ENCODE data around the gene CHCHD6. TPM values are rescaled to one million over a fixed set of nuclear protein-coding genes. Genes with fewer than 3 reads are reported as not detected.

The CHCHD6 gene
- total and polyA plus RNA-seq, 2 donors (not counting 3 experiments of a cell fraction or from before 2014, with no cell fraction given): 8.4 to 10.1 TPM

- dilution Hi-C loops (cut with MboI; ENCODE audit: extremely low pct_ligation_motif_present, low sequenced_read_pairs) (no loop called here), intact Hi-C loops (cut with micrococcal nuclease) (no loop called here)
- FAIRE-seq (no peak), DNase-seq (ENCODE audit: low read depth, low spot score) (no peak)
- Histone ChIP-seq H3K9me3 (replicated peaks; ENCODE audit: control insufficient read depth, insufficient read depth, low read length) (no peaks in the 10 kb centered on the region), H2AFZ (ENCODE audit: low read depth, low read length) (no peak overlapping the region), H3K4me1 (ENCODE audit: control insufficient read depth, extremely low read depth, insufficient read depth, low read length) (peaks cover 13% of the 10 kb centered on the region), H3K9ac (replicated peaks; ENCODE audit: extremely low read depth, insufficient read depth, low read length) (no peak overlapping the region), H3K79me2 (ENCODE audit: control insufficient read depth, insufficient read depth, low read length) (no peaks in the 10 kb centered on the region), H3K9me1 (replicated peaks; ENCODE audit: control insufficient read depth, extremely low read depth, insufficient read depth, low read length) (no peaks in the 10 kb centered on the region), H3K27ac (ENCODE audit: insufficient read depth, low read depth, low read length) (no peak overlapping the region), H3K4me2 (ENCODE audit: insufficient read depth, low read length) (no peak overlapping the region), H4K20me1 (replicated peaks; ENCODE audit: control insufficient read depth, extremely low read depth, insufficient read depth, low read length) (no peaks in the 10 kb centered on the region), H3K4me3 (replicated peaks in 1 of 3; ENCODE audit: insufficient read depth in 1 of 3, low read depth in 1 of 3, low read length in 3 of 3) (no peak overlapping the region), H3K36me3 (ENCODE audit: control insufficient read depth in 2 of 2, extremely low read depth in 1 of 2, insufficient read depth in 2 of 2, low read length in 2 of 2) (peaks cover 0 to 2% of the 10 kb centered on the region in 2 experiments), H3K27me3 (ENCODE audit: control insufficient read depth in 2 of 2, insufficient read depth in 2 of 2, low read length in 2 of 2) (peaks cover 0 to 7% of the 10 kb centered on the region in 2 experiments)
- TF ChIP-seq FOS (IDR thresholded peaks at IDR 0.05; ENCODE audit: borderline replicate concordance, insufficient read depth, low read length): no peak
- TF ChIP-seq, protein P1, sequence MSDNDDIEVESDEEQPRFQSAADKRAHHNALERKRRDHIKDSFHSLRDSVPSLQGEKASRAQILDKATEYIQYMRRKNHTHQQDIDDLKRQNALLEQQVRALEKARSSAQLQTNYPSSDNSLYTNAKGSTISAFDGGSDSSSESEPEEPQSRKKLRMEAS (IDR thresholded peaks at IDR 0.05; ENCODE audit: insufficient read depth, insufficient read length): no peak
- ChIA-PET POLR2A (no interaction called here), CTCF (interaction anchor here (2.7 to 3.2 kb wide), 2 partner anchors 10 to 16 kb away, joined by 8 to 9 read pairs; no protein-coding TSS in a partner anchor)
- no TSS peak for BruUV-seq (replicated peaks)
These were observed 282.0 kb downstream of the CHCHD6 start for GRCh38 chr3:126986001-126986400.

GRCh38 chr3:126987129-126987528 is 283.1 kb downstream of the CHCHD6 start:
- intact Hi-C loops (cut with micrococcal nuclease): no loop called here
- Histone ChIP-seq H3K9me3 (replicated peaks; ENCODE audit: control insufficient read depth, insufficient read depth, low read length) (no peaks in the 10 kb centered on the region), H2AFZ (ENCODE audit: low read depth, low read length) (no peak overlapping the region), H3K4me1 (ENCODE audit: control insufficient read depth, extremely low read depth, insufficient read depth, low read length) (peaks cover 11% of the 10 kb centered on the region), H3K4me3 (replicated peaks in 1 of 3; ENCODE audit: insufficient read depth in 1 of 3, low read depth in 1 of 3, low read length in 3 of 3) (no peak overlapping the region), H4K20me1 (replicated peaks; ENCODE audit: control insufficient read depth, extremely low read depth, insufficient read depth, low read length) (no peaks in the 10 kb centered on the region), H3K9ac (replicated peaks; ENCODE audit: extremely low read depth, insufficient read depth, low read length) (no peak overlapping the region), H3K27me3 (ENCODE audit: control insufficient read depth in 2 of 2, insufficient read depth in 2 of 2, low read length in 2 of 2) (no peaks in the 10 kb centered on the region), H3K36me3 (ENCODE audit: control insufficient read depth in 2 of 2, extremely low read depth in 1 of 2, insufficient read depth in 2 of 2, low read length in 2 of 2) (peaks cover 0 to 2% of the 10 kb centered on the region in 2 experiments), H3K9me1 (replicated peaks; ENCODE audit: control insufficient read depth, extremely low read depth, insufficient read depth, low read length) (no peaks in the 10 kb centered on the region), H3K27ac (ENCODE audit: insufficient read depth, low read depth, low read length) (no peak overlapping the region), H3K79me2 (ENCODE audit: control insufficient read depth, insufficient read depth, low read length) (no peaks in the 10 kb centered on the region), H3K4me2 (ENCODE audit: insufficient read depth, low read length) (no peak overlapping the region)
- ChIA-PET CTCF (interaction anchor here (2.7 kb wide), 1 partner anchor 15 kb away, joined by 9 read pairs; no protein-coding TSS in a partner anchor), POLR2A (no interaction called here)
- BruUV-seq (replicated peaks): no TSS peak
- dilution Hi-C loops (cut with MboI; ENCODE audit: extremely low pct_ligation_motif_present, low sequenced_read_pairs): no loop called here
- no peak for DNase-seq (ENCODE audit: low read depth, low spot score)
- no peak for TF ChIP-seq EZH2 (IDR thresholded peaks at IDR 0.05; ENCODE audit: borderline replicate concordance, low read depth, low read length, severe bottlenecking)
- TF ChIP-seq POLR2AphosphoS5 (IDR thresholded peaks at IDR 0.05; ENCODE audit: insufficient read depth, low read depth, low read length): no peak
- TF ChIP-seq, protein P1 (IDR thresholded peaks at IDR 0.05; ENCODE audit: insufficient read depth, insufficient read length): no peak
- TF ChIP-seq MYC (IDR thresholded peaks at IDR 0.05; ENCODE audit: low read depth, low read length): no peak
- no peak for TF ChIP-seq POLR2A (IDR thresholded peaks at IDR 0.05; ENCODE audit: low read depth, low read length)
- no peak for TF ChIP-seq CTCF (IDR thresholded peaks at IDR 0.05; ENCODE audit: extremely low read depth in 1 of 2, insufficient read depth in 1 of 2, low read depth in 1 of 2, low read length in 2 of 2)
- TF ChIP-seq GATA2 (IDR thresholded peaks at IDR 0.05; ENCODE audit: insufficient read depth, insufficient read length, low read depth, low read length): no peak
- TF ChIP-seq JUN (IDR thresholded peaks at IDR 0.05; ENCODE audit: borderline replicate concordance, insufficient read depth, insufficient read length, low read depth): no peak
- TF ChIP-seq FOS (IDR thresholded peaks at IDR 0.05; ENCODE audit: borderline replicate concordance, insufficient read depth, low read length): no peak
- FAIRE-seq: no peak

All from endothelial cell of umbilical vein (primary cell).